ENCODE measurements around the gene RAB7B.

Gene RAB7B

DNA sequence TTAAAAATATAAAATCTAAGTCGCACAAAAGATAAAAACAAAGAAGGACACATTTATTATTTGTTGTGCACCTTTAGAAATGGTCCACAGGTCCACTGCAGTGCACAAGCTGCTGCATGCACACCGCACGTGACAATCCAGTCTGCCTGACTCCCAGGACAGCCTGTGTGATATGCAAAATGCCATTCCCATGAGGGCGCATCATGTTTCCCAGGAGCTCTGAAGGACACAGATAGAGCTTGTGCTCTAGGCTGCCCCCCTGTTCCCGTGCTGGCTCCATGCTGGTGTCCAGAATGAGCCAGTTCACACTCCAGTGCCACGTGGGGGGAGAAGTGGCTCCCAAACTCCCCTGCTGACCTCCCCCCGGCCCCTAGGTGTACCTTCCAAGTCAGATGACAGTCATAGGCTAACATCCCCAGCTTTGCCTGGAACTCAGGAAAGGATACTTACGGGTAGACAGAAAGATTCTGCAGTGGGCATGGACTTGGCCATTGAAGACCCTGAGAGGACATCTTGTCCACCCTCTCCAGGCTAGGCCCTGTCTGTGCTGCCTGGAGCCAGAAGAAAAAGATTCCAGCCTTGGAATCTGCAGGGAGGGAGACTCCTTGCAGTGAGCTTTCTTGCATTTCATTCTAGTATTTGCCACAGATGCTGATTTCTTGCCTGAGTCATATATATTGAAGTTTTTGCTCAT lies 26.3 kb downstream of the RAB7B start:
- no peak overlapping the region for H3K9ac ChIP-seq (ENCODE audit: low read length)
- no peaks in the 10 kb centered on the region for H3K36me3 ChIP-seq (ENCODE audit: control insufficient read depth, insufficient read depth, low read length)
- no peaks in the 10 kb centered on the region for H3K9me3 ChIP-seq (ENCODE audit: control insufficient read depth, low read length)
- no peak overlapping the region for H3K4me3 ChIP-seq (ENCODE audit: low read length)
- H3K27me3 ChIP-seq (ENCODE audit: control insufficient read depth, insufficient read depth, low read length) = no peaks in the 10 kb centered on the region
- peaks cover 26% of the 10 kb centered on the region for H3K4me1 ChIP-seq (ENCODE audit: control insufficient read depth, insufficient read depth, low read length)

GRCh38 chr1:205976036-205976435 lies 27.2 kb downstream of the RAB7B start:
- no peaks in the 10 kb centered on the region for H3K9me3 ChIP-seq (ENCODE audit: control insufficient read depth, low read length)
- H3K36me3 ChIP-seq (ENCODE audit: control insufficient read depth, insufficient read depth, low read length) = no peaks in the 10 kb centered on the region
- peaks cover 26% of the 10 kb centered on the region for H3K4me1 ChIP-seq (ENCODE audit: control insufficient read depth, insufficient read depth, low read length)
- H3K27me3 ChIP-seq (ENCODE audit: control insufficient read depth, insufficient read depth, low read length) = no peaks in the 10 kb centered on the region
- H3K9ac ChIP-seq (ENCODE audit: low read length) = peak overlapping the region; percentile 7
- H3K4me3 ChIP-seq (ENCODE audit: low read length) = no peak overlapping the region

DNA sequence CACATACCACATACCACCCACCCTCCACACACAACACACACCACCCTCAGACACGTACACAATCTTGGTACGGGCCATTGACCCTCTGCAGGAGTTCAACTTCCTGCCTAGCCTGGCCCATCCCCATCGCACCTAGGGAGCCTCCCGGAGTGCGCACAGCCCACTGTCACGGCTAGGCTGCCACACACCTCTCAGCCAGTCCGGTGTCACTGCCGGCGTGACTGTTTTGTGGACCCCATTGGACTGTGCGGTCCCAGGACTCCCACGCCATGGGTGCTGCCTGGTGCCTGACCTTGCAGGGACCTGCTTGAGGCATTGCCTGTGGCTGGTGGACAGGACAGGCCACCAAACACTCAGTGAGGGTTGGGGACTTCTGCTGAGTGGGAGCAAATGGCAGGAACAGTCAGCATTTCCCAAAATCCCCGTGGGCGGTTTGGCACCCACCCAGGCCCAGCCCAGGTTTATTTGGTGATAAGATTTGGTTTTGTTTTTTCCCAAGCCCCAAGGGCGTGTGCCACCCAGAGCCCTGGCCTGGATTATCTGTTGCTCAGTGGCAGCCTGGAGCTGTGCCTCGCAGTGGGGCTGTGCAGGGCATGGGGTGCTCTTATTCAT lies 27.7 kb downstream of the RAB7B start:
- Histone ChIP-seq H3K9me3 (ENCODE audit: control insufficient read depth, low read length) (no peaks in the 10 kb centered on the region), H3K4me3 (ENCODE audit: low read length) (no peak overlapping the region), H3K9ac (ENCODE audit: low read length) (peak overlapping the region; percentile 7), H3K4me1 (ENCODE audit: control insufficient read depth, insufficient read depth, low read length) (peaks cover 30% of the 10 kb centered on the region), H3K36me3 (ENCODE audit: control insufficient read depth, insufficient read depth, low read length) (no peaks in the 10 kb centered on the region), H3K27me3 (ENCODE audit: control insufficient read depth, insufficient read depth, low read length) (no peaks in the 10 kb centered on the region)

GRCh38 chr1:205974712-205975111 lies 28.5 kb downstream of the RAB7B start:
- no peaks in the 10 kb centered on the region for H3K36me3 ChIP-seq (ENCODE audit: control insufficient read depth, insufficient read depth, low read length)
- no peaks in the 10 kb centered on the region for H3K9me3 ChIP-seq (ENCODE audit: control insufficient read depth, low read length)
- H3K27me3 ChIP-seq (ENCODE audit: control insufficient read depth, insufficient read depth, low read length) = no peaks in the 10 kb centered on the region
- no peak overlapping the region for H3K4me3 ChIP-seq (ENCODE audit: low read length)
- no peak overlapping the region for H3K9ac ChIP-seq (ENCODE audit: low read length)
- peaks cover 33% of the 10 kb centered on the region for H3K4me1 ChIP-seq (ENCODE audit: control insufficient read depth, insufficient read depth, low read length)

GRCh38 chr1:205973377-205974232 lies 29.6 kb downstream of the RAB7B start:
- no peaks in the 10 kb centered on the region for H3K36me3 ChIP-seq (ENCODE audit: control insufficient read depth, insufficient read depth, low read length)
- H3K9ac ChIP-seq (ENCODE audit: low read length) = no peak overlapping the region
- peaks cover 33% of the 10 kb centered on the region for H3K4me1 ChIP-seq (ENCODE audit: control insufficient read depth, insufficient read depth, low read length)
- H3K27me3 ChIP-seq (ENCODE audit: control insufficient read depth, insufficient read depth, low read length) = no peaks in the 10 kb centered on the region
- no peak overlapping the region for H3K4me3 ChIP-seq (ENCODE audit: low read length)
- H3K9me3 ChIP-seq (ENCODE audit: control insufficient read depth, low read length) = no peaks in the 10 kb centered on the region

- H3K4me1 ChIP-seq (ENCODE audit: control insufficient read depth, insufficient read depth, low read length) = peaks cover 42% of the 10 kb centered on the region
- H3K9me3 ChIP-seq (ENCODE audit: control insufficient read depth, low read length) = no peaks in the 10 kb centered on the region
- no peak overlapping the region for H3K9ac ChIP-seq (ENCODE audit: low read length)
- H3K27me3 ChIP-seq (ENCODE audit: control insufficient read depth, insufficient read depth, low read length) = no peaks in the 10 kb centered on the region
- no peaks in the 10 kb centered on the region for H3K36me3 ChIP-seq (ENCODE audit: control insufficient read depth, insufficient read depth, low read length)
- H3K4me3 ChIP-seq (ENCODE audit: low read length) = no peak overlapping the region
Observed at GRCh38 chr1:205972491-205973168, 30.6 kb downstream of the RAB7B start.

GRCh38 chr1:205972081-205972480 lies 31.1 kb downstream of the RAB7B start:
- H3K4me1 ChIP-seq (ENCODE audit: control insufficient read depth, insufficient read depth, low read length) = peaks cover 42% of the 10 kb centered on the region
- no peaks in the 10 kb centered on the region for H3K27me3 ChIP-seq (ENCODE audit: control insufficient read depth, insufficient read depth, low read length)
- H3K9ac ChIP-seq (ENCODE audit: low read length) = no peak overlapping the region
- no peaks in the 10 kb centered on the region for H3K9me3 ChIP-seq (ENCODE audit: control insufficient read depth, low read length)
- H3K4me3 ChIP-seq (ENCODE audit: low read length) = no peak overlapping the region
- H3K36me3 ChIP-seq (ENCODE audit: control insufficient read depth, insufficient read depth, low read length) = no peaks in the 10 kb centered on the region

- no peak overlapping the region for H3K9ac ChIP-seq (ENCODE audit: low read length)
- peaks cover 34% of the 10 kb centered on the region for H3K4me1 ChIP-seq (ENCODE audit: control insufficient read depth, insufficient read depth, low read length)
- no peaks in the 10 kb centered on the region for H3K36me3 ChIP-seq (ENCODE audit: control insufficient read depth, insufficient read depth, low read length)
- H3K9me3 ChIP-seq (ENCODE audit: control insufficient read depth, low read length) = no peaks in the 10 kb centered on the region
- no peak overlapping the region for H3K4me3 ChIP-seq (ENCODE audit: low read length)
- H3K27me3 ChIP-seq (ENCODE audit: control insufficient read depth, insufficient read depth, low read length) = no peaks in the 10 kb centered on the region
Observed at GRCh38 chr1:205971082-205971481, 32.1 kb downstream of the RAB7B start.

DNA sequence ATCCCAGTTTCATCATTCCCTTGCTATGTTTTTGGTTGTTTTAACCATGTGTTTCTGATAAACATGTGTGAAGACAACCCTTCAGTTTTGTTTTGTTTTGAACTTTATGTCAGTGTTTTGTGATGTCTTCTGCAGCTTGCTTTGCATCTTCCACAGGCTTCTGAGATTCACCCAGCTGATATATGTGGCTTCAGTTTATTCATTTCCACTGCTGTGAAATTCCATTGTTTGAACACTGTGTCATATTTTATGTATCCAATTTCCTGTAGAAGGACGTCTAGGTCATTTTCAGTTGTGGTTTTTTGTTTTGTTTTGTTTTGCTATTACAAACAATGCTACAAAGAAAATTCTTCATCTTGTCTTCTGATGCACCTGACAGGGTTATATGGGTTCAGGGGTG lies 32.7 kb downstream of the RAB7B start:
- H3K27me3 ChIP-seq (ENCODE audit: control insufficient read depth, insufficient read depth, low read length) = no peaks in the 10 kb centered on the region
- H3K9me3 ChIP-seq (ENCODE audit: control insufficient read depth, low read length) = no peaks in the 10 kb centered on the region
- H3K4me3 ChIP-seq (ENCODE audit: low read length) = no peak overlapping the region
- H3K36me3 ChIP-seq (ENCODE audit: control insufficient read depth, insufficient read depth, low read length) = no peaks in the 10 kb centered on the region
- H3K9ac ChIP-seq (ENCODE audit: low read length) = no peak overlapping the region
- H3K4me1 ChIP-seq (ENCODE audit: control insufficient read depth, insufficient read depth, low read length) = peaks cover 28% of the 10 kb centered on the region

- H3K4me3 ChIP-seq (ENCODE audit: low read length) = no peak overlapping the region
- H3K36me3 ChIP-seq (ENCODE audit: control insufficient read depth, insufficient read depth, low read length) = no peaks in the 10 kb centered on the region
- no peaks in the 10 kb centered on the region for H3K9me3 ChIP-seq (ENCODE audit: control insufficient read depth, low read length)
- H3K4me1 ChIP-seq (ENCODE audit: control insufficient read depth, insufficient read depth, low read length) = peaks cover 19% of the 10 kb centered on the region
- no peak overlapping the region for H3K9ac ChIP-seq (ENCODE audit: low read length)
- H3K27me3 ChIP-seq (ENCODE audit: control insufficient read depth, insufficient read depth, low read length) = no peaks in the 10 kb centered on the region
Observed at GRCh38 chr1:205969229-205969628, 34.0 kb downstream of the RAB7B start.

- no peak overlapping the region for H3K9ac ChIP-seq (ENCODE audit: low read length)
- H3K9me3 ChIP-seq (ENCODE audit: control insufficient read depth, low read length) = no peaks in the 10 kb centered on the region
- no peaks in the 10 kb centered on the region for H3K36me3 ChIP-seq (ENCODE audit: control insufficient read depth, insufficient read depth, low read length)
- no peak overlapping the region for H3K4me3 ChIP-seq (ENCODE audit: low read length)
- H3K27me3 ChIP-seq (ENCODE audit: control insufficient read depth, insufficient read depth, low read length) = no peaks in the 10 kb centered on the region
- H3K4me1 ChIP-seq (ENCODE audit: control insufficient read depth, insufficient read depth, low read length) = peaks cover 20% of the 10 kb centered on the region
Observed at GRCh38 chr1:205967554-205968335, 35.5 kb downstream of the RAB7B start.

All from mucosa of stomach (tissue), 1 donor.